Measurements from ENCODE around the gene VAPA.

VAPA gene

GRCh38 chr18:9927392-9928063 is 13.7 kb downstream of the VAPA start:
- TF ChIP-seq EZH2phosphoT487 (IDR thresholded peaks at IDR 0.05; ENCODE audit: low read depth) (no peak), CTCF (IDR thresholded peaks at IDR 0.05; ENCODE audit: low read depth, low read length) (no peak)
- no peak overlapping the region for H3K4me2 ChIP-seq (ENCODE audit: low read length)
- no peak overlapping the region for H3K4me3 ChIP-seq (ENCODE audit: low read length)
- H4K20me1 ChIP-seq (ENCODE audit: insufficient read depth, low read length), result peaks cover 96% of the 10 kb centered on the region
- no peaks in the 10 kb centered on the region for H3K9me3 ChIP-seq (ENCODE audit: insufficient read depth, low read length)
- H2AFZ ChIP-seq (ENCODE audit: low read depth, low read length), result no peak overlapping the region
- H3K36me3 ChIP-seq (replicated peaks; ENCODE audit: low read depth, low read length), result peaks cover 7% of the 10 kb centered on the region
- H3K9ac ChIP-seq (ENCODE audit: low read length), result no peak overlapping the region
- peaks cover 100% of the 10 kb centered on the region for H3K79me2 ChIP-seq (ENCODE audit: low read length)
- H3K27me3 ChIP-seq (ENCODE audit: low read depth, low read length), result no peaks in the 10 kb centered on the region
- peaks cover 9% of the 10 kb centered on the region; the same call in 1 of the 2 replicates for H3K4me1 ChIP-seq (ENCODE audit: low read length)
- no peak overlapping the region for H3K27ac ChIP-seq (ENCODE audit: low read length)

- peaks cover 100% of the 10 kb centered on the region for H3K79me2 ChIP-seq (ENCODE audit: low read length)
Observed at GRCh38 chr18:9928646-9929259, 14.9 kb downstream of the VAPA start.

GRCh38 chr18:9930299-9930884 is 16.6 kb downstream of the VAPA start:
- peaks cover 20% of the 10 kb centered on the region for H3K36me3 ChIP-seq (replicated peaks; ENCODE audit: low read depth, low read length)
- no peak overlapping the region for H3K27ac ChIP-seq (ENCODE audit: low read length)
- H3K4me1 ChIP-seq (ENCODE audit: low read length), result peaks cover 9% of the 10 kb centered on the region; the same call in 1 of the 2 replicates
- H3K9me3 ChIP-seq (ENCODE audit: insufficient read depth, low read length), result no peaks in the 10 kb centered on the region
- H3K4me3 ChIP-seq (ENCODE audit: low read length), result no peak overlapping the region
- no peak overlapping the region for H3K4me2 ChIP-seq (ENCODE audit: low read length)
- no peaks in the 10 kb centered on the region for H3K27me3 ChIP-seq (ENCODE audit: low read depth, low read length)
- no peak overlapping the region for H3K9ac ChIP-seq (ENCODE audit: low read length)
- H2AFZ ChIP-seq (ENCODE audit: low read depth, low read length), result no peak overlapping the region
- TF ChIP-seq CTCF (IDR thresholded peaks at IDR 0.05; ENCODE audit: low read depth, low read length) (no peak), EZH2phosphoT487 (IDR thresholded peaks at IDR 0.05; ENCODE audit: low read depth) (no peak)
- H4K20me1 ChIP-seq (ENCODE audit: insufficient read depth, low read length), result peaks cover 78% of the 10 kb centered on the region
- peaks cover 92% of the 10 kb centered on the region for H3K79me2 ChIP-seq (ENCODE audit: low read length)

More at GRCh38 chr18:9928646-9929259, 14.9 kb downstream of the VAPA start:
- H3K9ac ChIP-seq (ENCODE audit: low read length), result no peak overlapping the region
- H3K4me2 ChIP-seq (ENCODE audit: low read length), result no peak overlapping the region
- no peak overlapping the region for H3K27ac ChIP-seq (ENCODE audit: low read length)
- peaks cover 14% of the 10 kb centered on the region for H3K36me3 ChIP-seq (replicated peaks; ENCODE audit: low read depth, low read length)
- H3K9me3 ChIP-seq (ENCODE audit: insufficient read depth, low read length), result no peaks in the 10 kb centered on the region
- TF ChIP-seq EZH2phosphoT487 (IDR thresholded peaks at IDR 0.05; ENCODE audit: low read depth) (no peak), CTCF (IDR thresholded peaks at IDR 0.05; ENCODE audit: low read depth, low read length) (no peak)
- H4K20me1 ChIP-seq (ENCODE audit: insufficient read depth, low read length), result peaks cover 89% of the 10 kb centered on the region
- no peak overlapping the region for H3K4me3 ChIP-seq (ENCODE audit: low read length)
- peaks cover 9% of the 10 kb centered on the region; the same call in 1 of the 2 replicates for H3K4me1 ChIP-seq (ENCODE audit: low read length)
- H2AFZ ChIP-seq (ENCODE audit: low read depth, low read length), result no peak overlapping the region
- no peaks in the 10 kb centered on the region for H3K27me3 ChIP-seq (ENCODE audit: low read depth, low read length)

GRCh38 chr18:9931146-9931545 is 17.3 kb downstream of the VAPA start:
- H3K4me1 ChIP-seq (ENCODE audit: low read length), result peaks cover 9% of the 10 kb centered on the region; the same call in 1 of the 2 replicates
- no peak overlapping the region for H3K27ac ChIP-seq (ENCODE audit: low read length)
- H3K4me3 ChIP-seq (ENCODE audit: low read length), result no peak overlapping the region
- H4K20me1 ChIP-seq (ENCODE audit: insufficient read depth, low read length), result peaks cover 70% of the 10 kb centered on the region
- H2AFZ ChIP-seq (ENCODE audit: low read depth, low read length), result no peak overlapping the region
- TF ChIP-seq CTCF (IDR thresholded peaks at IDR 0.05; ENCODE audit: low read depth, low read length) (no peak), EZH2phosphoT487 (IDR thresholded peaks at IDR 0.05; ENCODE audit: low read depth) (no peak)
- peaks cover 20% of the 10 kb centered on the region for H3K36me3 ChIP-seq (replicated peaks; ENCODE audit: low read depth, low read length)
- H3K9me3 ChIP-seq (ENCODE audit: insufficient read depth, low read length), result no peaks in the 10 kb centered on the region
- H3K4me2 ChIP-seq (ENCODE audit: low read length), result no peak overlapping the region
- no peaks in the 10 kb centered on the region for H3K27me3 ChIP-seq (ENCODE audit: low read depth, low read length)
- no peak overlapping the region for H3K9ac ChIP-seq (ENCODE audit: low read length)
- H3K79me2 ChIP-seq (ENCODE audit: low read length), result peaks cover 85% of the 10 kb centered on the region
